HG03342 (cell line): ENCODE results near the gene MUC6.

Experiments
- ATAC-seq: cut with Tn5 transposase; IDR thresholded peaks from one replicate; pipeline ENCODE4 v1.9.1; 2021; ENCODE audit warnings: mild to moderate bottlenecking, moderate library complexity; ENCODE audit not compliant: unreplicated experiment

MUC6 gene

DNA sequence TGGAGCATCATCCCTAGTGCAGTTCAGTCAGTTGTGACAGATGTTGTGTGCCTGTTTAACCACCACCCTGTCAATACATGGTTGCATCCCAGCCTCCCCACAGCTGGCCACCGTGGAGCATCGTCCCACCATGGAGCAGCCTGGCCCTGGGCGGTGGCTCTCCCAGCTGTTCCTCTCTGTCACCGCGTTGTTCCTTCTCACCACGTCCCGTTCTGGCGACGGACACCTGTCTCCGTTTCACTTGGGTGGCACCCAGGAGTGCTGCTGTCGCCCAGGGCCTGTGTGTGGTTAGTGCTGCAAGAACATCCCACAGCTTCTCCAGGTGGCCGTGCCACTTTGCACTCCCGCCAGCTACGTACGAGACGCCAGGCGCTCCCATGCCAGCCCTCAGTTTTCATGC is 26.5 kb downstream of the MUC6 start:
- ATAC-seq = no peak

DNA sequence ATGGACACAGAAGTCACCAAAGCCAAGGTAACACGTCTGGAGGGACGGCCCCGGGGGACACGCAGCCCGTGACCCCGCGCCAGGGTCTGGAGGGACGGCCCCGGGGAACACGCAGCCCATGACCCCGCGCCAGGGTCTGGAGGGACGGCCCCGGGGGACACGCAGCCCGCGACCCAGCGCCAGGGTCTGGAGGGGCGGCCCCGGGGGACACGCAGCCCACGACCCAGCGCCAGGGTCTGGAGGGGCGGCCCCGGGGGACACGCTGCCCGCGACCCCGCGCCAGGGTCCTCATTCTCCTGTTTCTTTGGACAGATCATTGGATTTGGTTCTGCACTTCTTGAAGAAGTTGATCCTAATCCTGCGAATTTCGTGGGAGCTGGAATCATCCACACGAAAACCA is 27.1 kb downstream of the MUC6 start:
- no peak for ATAC-seq

DNA sequence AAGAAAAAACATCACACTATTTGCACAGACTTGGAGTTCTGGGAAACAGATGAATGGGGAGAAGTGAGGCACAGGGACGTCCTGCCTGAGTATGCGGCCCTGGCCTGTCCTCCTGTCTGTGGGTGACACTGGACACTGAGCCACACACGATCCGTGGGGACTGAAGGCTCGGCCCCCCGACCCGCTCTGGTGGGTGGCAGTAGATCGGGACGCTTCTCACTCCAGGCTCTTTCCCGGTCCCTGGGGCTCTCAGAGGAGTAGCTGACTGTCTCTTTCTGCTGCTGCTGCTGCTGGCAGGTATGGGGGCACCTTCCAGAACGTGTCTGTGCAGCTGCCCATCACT is 27.7 kb downstream of the MUC6 start:
- ATAC-seq = no peak

DNA sequence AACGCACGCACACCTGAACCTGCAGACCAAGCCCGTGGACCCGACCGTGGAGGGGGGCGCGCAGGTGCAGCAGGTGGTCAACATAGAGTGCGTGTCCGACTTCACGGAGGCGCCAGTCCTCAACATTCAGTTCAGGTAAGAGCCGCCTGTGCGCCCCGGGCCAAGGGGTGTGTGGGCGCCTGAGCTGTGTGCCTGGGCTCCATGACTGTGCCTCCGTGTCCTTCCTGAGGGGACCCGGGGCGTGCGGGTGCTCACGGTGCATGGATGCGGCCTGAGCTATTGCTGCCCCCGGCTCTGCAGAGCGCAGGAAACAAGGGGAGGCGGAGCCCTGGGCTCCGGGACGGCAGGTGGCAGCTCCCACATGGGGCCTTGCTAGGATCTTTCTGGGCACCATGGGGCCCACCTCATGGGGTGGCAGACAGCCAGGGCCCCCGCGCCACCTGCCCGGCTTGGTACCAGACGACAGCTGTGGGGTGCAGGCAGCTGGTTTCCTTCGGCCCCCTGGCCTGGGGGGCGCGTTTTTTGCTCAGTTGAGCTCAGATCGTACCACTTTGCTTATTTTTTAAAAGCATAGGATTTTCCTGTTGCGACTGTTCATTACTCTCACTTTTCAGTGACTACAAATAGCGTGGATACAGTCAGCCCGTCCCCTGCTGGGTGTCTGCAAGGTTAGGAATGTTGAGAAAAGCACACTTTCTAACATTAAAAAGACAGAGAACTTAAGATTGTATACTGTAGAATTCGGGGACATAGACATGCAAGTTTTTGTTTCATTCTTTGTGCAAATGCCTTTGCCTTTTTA is 28.3 kb downstream of the MUC6 start:
- ATAC-seq = no peak

DNA sequence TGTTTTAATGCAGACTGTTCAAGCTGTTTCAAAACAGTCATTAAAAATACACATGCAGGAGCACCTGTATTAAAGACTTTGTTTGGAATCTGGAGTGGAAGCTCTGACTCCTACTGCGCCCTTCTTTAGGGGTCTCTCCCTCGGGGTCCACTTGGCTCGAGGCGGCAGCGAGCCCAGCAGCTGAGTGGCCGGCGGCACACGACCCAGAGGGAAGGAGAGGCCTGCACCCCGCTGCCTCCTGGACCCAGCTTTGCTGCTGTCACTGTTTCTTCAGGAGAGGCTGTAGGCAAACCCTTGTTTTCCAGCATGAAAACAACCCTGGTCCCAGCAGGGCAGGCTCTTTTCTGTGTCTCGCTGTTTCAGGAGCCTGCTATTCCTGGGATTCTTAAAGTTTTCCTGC is 29.2 kb downstream of the MUC6 start:
- ATAC-seq = no peak

DNA sequence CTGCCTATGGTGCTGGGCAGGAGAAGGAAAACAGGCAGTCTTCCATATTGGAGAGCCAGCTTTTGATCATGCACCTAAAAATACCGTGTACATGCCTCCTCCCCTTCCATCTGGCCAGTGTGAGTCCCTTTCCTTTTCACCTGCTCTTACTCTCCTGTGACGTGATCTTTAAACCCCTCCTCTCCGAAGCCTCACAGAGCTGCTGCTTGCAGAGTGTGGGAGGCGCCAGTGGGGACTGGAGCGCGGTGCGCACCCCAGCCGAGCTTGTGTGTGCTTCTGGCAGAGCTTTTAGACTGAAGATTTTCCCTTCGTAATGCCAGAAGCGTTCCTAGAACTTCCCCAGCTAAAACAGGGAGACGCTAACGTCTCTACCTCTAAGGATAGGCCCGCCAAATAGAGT is 29.8 kb downstream of the MUC6 start:
- ATAC-seq = no peak

DNA sequence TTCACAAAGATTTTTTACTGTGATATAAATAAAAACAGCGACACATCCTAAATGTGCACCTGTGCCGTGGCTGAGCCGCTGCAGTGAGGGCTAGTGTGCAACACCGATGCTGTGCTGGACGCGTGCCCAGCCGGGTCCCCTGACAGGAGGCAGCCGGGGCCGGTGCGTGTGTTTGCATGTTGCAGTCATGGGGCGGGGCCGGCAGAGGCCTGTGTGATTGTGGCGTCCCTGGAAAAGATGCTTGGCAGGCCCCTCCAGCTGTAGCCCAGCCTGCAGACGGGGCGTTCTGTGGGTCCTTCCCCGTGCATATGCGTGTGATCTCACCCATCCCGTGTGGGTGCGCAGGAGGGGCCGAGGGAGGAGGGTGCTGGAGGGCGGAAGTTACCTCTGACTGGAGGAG is 30.6 kb downstream of the MUC6 start:
- no peak for ATAC-seq

DNA sequence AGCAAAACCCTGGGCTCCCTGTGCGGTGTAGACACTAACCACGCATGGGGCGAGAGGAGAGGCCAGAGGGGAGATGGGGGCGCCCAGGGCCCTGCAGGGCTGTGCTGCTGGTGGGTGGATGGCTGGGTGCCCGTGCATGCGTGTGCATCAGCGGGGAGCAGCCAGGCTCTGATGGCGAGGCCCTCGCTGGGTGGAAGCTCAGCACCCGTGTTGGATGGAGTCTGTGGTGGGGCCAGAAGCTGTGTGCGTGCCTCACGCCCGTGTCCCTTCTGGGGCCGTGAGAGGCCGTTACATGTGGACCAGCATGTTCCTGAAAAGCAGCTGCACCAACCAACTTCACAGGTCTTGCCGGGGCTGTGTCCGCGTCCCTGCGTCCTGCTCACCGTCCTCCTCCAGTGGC is 33.4 kb downstream of the MUC6 start:
- ATAC-seq = no peak

DNA sequence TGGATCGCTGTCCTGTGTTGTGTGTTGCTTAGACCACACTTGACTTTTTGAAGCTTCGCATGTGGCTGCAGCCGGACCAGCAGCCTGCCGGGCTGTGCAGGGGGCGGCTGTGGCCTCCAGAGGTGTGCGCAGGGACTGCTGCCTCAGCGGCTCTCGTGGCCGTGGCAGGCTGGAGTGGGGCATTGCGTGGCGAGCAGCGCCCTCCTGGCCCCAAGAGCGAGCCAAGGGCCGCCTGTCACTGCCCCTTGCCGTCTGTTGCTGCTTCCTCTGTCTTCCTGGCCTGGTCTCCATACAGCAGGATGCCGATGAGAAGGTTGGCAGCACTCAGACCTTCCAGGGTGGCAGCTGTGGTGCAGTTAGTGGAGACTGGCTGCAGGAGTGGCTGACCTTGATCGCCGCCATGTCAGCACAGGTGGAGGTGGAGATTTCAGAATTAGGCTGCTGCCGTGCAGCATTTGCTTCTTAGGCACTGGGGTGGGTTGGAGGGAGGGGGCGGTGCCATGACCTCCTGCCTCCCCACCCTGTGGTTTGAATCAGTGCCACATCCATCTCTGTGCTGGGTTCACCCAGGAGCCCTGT is 34.0 kb downstream of the MUC6 start:
- ATAC-seq = no peak

DNA sequence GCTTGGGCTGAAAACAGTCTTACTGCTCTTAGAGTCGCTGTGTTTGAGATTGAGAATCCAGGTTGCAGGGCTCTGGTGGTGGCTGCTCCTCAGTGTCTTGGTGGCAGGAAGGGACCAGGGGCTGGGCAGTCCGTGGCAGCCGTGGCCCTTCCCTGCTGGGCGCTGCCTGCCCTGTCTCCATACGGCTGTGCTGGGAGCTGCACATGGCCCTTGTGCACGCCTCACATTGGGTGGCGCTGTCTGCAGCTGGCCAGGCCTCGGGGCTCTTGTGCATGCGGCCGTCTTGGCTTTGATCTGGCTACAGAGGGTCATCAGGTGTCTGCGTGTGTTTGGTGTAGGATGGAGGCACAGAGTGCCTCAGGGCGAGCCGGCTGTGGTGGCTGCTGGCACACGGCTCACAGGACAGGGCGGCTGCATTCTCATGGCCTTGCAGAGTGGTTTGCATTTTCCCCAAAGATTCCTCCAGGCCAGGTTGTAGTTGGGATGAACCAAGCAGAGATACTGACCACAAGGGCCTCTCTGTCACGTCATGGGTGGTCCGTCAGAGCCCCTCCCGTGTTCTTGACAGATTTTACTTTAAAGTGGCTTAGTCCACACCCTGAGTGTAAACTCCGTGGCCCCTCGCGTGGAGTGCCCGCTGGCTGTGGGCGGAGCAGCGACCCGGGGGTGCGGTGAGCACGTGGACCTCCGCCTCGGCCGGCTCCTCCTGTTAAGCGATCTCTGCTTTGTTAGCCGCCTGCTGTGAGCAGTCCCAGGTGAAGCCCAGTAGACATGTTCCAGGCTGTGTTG is 34.7 kb downstream of the MUC6 start:
- no peak for ATAC-seq

DNA sequence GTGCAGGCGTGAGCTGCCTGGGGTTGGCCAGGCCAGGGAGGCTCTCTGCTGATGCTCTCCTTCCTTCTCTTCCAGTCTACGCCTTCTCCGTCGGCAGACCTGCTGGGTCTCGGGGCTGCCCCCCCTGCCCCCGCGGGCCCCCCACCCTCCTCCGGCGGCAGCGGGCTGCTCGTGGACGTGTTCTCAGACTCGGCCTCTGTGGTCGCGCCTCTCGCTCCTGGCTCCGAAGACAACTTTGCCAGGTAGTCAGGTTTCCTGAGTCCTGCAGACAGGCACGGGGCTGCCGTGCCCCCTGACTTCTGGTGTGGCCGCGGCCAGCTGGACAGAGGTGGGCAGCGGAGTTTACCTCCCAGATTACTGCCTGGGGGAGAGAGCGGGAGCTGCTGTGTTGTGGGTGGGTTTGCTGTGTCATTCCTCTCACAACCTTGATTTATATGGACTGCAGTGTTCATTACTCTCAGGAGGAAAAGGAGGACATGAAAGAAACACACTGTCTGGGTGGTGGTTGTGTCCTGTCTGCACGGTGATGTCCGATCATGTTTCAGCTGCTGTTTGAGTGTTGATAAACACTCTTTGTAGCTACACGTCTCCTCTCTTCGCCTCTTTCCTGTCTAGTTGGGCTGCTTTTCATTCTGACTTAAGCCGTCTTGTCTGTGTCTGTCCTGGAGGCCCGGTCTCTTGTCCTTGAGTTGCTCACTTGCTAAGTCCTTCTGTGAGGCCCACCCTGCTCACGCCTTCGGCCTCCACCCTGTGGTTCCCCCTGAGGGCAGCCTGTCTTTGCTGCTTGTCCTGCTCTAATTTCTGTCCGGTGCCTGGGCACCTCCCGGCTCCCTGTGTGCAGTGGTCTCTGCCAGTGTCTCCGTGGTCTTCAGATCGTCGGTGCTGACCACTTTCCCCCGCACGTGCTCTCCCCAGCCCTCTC is 35.9 kb downstream of the MUC6 start:
- ATAC-seq = no peak

DNA sequence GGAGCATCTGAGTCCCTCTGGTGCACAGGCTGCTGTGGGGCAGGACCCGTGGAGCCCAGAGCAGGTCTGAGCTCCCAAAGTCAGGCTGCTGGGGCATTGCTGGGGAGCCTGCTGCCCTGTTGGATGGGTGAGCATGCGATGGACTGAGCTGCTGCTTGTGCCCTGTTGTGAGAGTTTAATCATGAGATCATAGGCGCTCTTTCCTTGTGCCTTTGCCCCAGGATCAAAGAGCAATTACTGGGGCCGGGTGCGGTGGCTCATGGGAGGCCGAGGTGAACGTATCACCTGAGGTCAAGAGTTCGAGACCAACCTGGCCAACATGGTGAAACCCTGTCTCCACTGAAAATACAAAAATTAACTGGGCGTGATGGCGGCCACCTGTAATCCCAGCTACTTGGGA is 37.5 kb downstream of the MUC6 start:
- no peak for ATAC-seq

DNA sequence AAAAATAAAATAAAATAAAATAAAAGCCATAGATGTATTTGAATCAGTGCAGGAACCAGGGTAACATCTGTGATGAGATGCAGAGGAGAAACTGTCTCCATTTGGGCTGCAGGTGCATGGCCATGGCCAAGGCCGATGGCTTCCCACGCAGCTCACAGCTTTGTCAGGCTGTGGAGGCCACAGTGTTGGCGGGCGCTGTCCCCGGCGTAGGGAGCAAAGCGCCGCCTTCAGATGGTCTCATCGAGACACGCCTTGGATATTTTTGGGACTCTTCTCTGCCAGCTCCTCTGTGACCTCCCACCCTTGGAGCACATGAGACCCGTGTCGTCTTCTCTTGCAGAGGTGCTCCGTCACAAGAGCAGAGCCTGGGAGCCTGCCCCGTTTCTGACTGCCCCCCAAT is 38.6 kb downstream of the MUC6 start:
- no peak for ATAC-seq

DNA sequence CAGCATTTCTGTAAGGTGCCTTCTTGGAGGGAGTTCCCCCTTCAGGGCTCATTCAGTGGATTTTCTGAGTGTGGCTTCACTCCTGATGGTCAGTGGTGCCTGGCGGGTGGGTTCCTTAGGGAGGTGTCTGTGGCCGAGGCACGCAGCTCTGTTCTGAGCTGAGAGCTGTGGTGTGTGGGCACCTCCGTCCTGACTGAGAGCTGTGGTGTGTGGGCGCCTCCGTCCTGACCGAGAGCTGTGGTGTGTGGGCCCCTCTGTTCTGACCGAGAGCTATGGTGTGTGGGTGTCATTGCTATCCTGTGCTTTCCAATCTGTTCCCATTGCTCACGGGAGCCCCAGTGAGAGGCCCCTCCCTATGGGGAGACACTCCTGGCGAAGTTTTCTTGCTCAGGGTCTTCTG is 39.8 kb downstream of the MUC6 start:
- ATAC-seq = no peak

DNA sequence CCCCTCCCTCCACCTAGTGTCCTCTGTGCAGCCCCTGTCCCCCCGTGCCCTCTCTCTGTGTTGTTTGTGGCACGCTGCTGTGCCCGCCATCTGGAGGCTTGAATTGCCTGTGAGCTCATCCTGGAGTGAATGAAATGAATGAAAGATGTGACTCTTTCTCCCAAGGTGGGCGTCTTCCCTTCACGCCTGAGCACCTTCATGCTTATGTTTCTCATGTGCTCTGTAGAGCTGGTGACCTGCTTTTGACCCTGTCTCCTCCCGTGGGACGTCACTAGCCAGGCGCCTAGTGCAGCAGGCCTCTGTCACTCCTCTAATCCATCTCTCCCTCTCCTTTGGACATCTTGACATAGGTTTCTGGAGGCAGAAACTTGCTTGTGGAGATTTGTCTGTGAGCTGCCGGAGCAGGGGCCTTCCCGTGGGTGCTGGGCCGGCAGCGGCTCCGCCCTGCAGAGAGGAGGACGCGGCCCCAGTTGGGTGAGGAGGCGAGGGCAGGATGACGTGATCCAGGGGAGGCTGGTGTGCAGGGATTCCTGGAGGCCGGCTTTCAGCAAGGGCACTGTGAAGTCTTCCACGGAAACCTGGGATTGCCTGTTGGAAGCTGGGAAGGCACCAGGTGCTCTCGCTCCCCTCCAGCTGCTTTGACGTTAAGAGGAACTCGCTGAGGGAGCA is 40.6 kb downstream of the MUC6 start:
- ATAC-seq = peak; percentile 75

DNA sequence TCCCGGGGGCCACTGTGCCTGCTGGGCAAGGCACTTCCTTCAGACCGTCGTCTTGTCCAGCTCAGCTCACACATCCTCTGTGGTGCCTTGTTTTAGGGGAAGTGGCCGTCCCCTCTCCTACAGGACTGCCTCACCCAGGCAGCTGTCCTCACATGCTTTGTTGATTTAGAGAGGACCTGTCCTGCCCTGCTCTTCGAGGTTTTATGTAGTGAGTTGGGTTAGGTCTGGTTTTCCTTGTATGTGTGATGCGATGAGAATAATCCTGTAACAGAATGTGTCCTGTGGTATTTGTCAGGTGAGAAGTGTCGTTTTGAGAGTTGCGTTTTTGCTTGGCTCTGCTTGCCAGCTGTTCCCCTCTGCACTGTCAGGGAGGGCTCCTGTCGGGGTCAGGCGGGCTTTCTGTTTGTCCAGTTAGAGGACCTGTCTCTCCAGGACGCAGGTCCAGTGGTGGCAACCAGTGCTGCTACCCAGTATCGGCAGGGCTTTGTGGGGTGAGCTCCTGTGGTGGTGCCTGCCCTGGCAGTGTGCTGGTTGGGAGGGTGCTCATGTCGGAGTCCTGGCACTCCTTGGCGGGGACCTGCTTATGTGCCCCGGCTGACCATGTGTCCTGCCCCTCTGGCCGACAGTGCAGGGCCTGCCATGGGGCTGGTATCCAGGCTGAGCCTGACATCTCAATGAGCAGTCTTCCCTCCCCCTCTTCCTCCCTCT is 41.3 kb downstream of the MUC6 start:
- ATAC-seq = no peak

DNA sequence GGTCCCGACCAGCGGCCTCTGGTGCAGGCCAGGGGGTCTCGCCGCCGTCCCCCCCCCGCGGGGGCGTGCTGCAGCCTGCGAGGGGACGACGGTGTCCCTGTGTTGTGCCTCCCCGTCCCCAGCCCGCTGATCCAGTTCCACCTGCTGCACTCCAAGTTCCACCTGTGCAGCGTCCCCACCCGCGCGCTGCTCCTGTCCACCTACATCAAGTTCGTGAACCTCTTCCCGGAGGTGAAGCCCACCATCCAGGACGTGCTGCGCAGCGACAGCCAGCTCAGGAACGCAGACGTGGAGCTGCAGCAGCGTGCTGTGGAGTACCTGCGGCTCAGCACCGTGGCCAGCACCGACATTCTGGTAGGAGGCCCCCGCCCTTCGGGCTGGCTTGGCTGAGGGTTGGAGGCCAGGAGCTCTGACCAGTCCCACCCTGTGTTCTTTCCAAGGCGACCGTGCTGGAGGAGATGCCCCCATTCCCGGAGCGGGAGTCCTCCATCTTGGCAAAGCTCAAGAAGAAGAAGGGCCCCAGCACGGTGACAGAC is 42.8 kb downstream of the MUC6 start:
- ATAC-seq = no peak

DNA sequence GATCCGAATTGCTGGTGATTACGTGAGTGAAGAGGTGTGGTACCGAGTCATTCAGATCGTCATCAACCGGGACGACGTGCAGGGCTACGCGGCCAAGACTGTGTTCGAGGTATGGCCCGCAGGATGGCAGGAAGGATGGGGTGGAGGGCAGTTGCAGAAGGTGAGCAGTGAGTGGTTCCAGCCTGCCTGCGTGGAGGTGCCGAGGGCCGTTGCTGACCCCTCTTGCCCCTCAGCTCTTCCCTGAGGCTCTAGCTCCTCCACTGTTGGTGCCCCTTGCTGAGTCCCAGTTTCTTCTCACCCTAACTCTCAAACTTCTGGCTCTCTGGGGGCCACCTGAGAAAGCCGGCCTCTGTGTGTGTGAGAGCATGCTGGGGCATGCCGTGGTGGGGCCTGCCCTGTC is 43.9 kb downstream of the MUC6 start:
- no peak for ATAC-seq

DNA sequence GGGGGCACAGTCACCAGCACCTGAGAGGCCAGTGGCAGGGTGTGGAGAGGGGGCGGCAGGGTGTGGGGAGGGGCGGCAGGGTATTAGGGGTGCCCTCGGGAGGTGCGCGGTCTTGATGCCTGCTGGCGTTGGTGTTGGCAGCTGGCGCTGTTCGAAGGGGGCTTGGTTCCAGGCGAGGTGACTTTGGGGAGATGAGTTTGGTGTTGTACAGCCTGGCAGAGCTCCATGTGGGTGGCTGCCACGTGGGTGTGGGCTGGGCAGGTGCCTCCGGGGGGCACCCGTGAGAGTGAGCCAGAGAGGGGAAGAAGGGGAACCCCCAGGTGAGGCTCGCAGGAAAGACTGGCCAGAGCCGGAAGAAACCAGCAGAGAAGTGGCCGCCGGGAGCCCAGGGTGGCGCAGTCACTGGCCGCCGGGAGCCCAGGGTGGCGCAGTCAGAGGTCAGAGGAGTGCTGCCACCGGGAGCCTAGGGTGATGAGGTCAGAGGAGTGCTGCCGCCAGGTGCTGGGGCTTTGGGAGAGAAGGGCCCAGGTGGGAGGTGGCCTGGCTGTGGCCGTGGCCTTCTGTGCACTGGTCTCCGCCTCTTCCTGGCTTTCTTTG is 44.7 kb downstream of the MUC6 start:
- no peak for ATAC-seq
